K562 (cell line): ENCODE data around the gene PPIH. TPM values are rescaled to one million over a fixed set of nuclear protein-coding genes. Genes with fewer than 3 reads are reported as not detected.

Experiments used
- ATAC-seq: fragments of 200-7000 bp; cut with Tn5 transposase; 3 replicates; pipeline ENCODE4 v1.9.1; 2020; ENCODE audit warnings: moderate library complexity
- BruUV-seq: library from RNA; stranded (reverse); fragments of 400-500 nt; replicated peaks from 2 replicates; lab custom pipeline; 2021; lab: Mats Ljungman, UMichigan
- CTCF ChIA-PET: fragments of 300-600 bp; formaldehyde crosslinking; extraction: SDS; loops from one replicate; lab custom pipeline; 2021; ENCODE audit warnings: low intra/inter-chr PET ratio; lab: Yijun Ruan, JAX
- POLR2A ChIA-PET: fragments of 300-600, 350-650 bp; sonication (Branson Sonifier 250); formaldehyde crosslinking; extraction: SDS; loops from one replicate; lab custom pipeline; 2021; ENCODE audit warnings: antibody characterized with exemption, inconsistent platforms; lab: Yijun Ruan, JAX
- DNase-seq, 4 experiments: peaks; one replicate each; pipeline versions ENCODE4 v3.0.0 to v3.0.0-alpha.2; 2011 to 2018; ENCODE audit warnings: low spot score in 3 of 4, mixed read lengths in 3 of 4; ENCODE audit errors: extremely low read depth in 1 of 4
- FAIRE-seq: peaks from 2 replicates; lab custom pipeline; 2011; peaks lifted over from hg19 to GRCh38; lab: Jason Lieb, UNC
- H2AFZ ChIP-seq: 2 replicates; pipeline ENCODE4 v1.6.0; 2011; ENCODE audit warnings: low read depth, low read length, control low read depth, inconsistent platforms
- H3K27ac ChIP-seq: fragments of 200-600 bp; 3 replicates; pipeline ENCODE4 v1.8.0; 2011; ENCODE audit warnings: low read depth, mild to moderate bottlenecking, control low read depth, inconsistent platforms, low read length, moderate library complexity, mixed read lengths; ENCODE audit errors: extremely low read depth
- H3K27me3 ChIP-seq, 2 experiments: fragments of 300-600 bp in 1 of 2; 2 replicates in 1 of 2; 3 replicates in 1 of 2; pipeline versions ENCODE4 v1.6.0 to v1.8.0; 2011; ENCODE audit warnings: inconsistent platforms in 2 of 2, low read length in 2 of 2, mild to moderate bottlenecking in 1 of 2, mixed read lengths in 1 of 2, moderate library complexity in 1 of 2; ENCODE audit not compliant: control insufficient read depth in 2 of 2, insufficient read depth in 2 of 2
- H3K36me3 ChIP-seq: fragments of 300-600 bp; 3 replicates; pipeline ENCODE4 v1.8.0; 2011; ENCODE audit warnings: mild to moderate bottlenecking, low read length, inconsistent platforms; ENCODE audit not compliant: control insufficient read depth, insufficient read depth
- H3K4me1 ChIP-seq, 2 experiments: fragments of 200-600 bp in 1 of 2; replicated peaks in 1 of 2; 2 replicates in 1 of 2; 3 replicates in 1 of 2; pipeline versions ENCODE4 v1.5.1 to v1.8.0; 2011; ENCODE audit warnings: inconsistent platforms in 2 of 2, low read length in 2 of 2, mild to moderate bottlenecking in 1 of 2, mixed read lengths in 1 of 2, moderate library complexity in 1 of 2; ENCODE audit not compliant: control insufficient read depth in 2 of 2, insufficient read depth in 2 of 2
- H3K4me2 ChIP-seq: 2 replicates; pipeline ENCODE4 v1.6.1; 2011; ENCODE audit warnings: low read length, control low read depth, inconsistent platforms, mixed read lengths; ENCODE audit not compliant: insufficient read depth
- H3K4me3 ChIP-seq: fragments of 200-600 bp; sonication (generic), shearing (Covaris generic); 2 replicates; pipeline ENCODE4 v1.5.1; 2016; ENCODE audit warnings: control low read depth, inconsistent platforms
- H3K79me2 ChIP-seq: fragments of 200-600 bp; 3 replicates; pipeline ENCODE4 v1.8.0; 2011; ENCODE audit warnings: low read length, inconsistent platforms; ENCODE audit not compliant: control insufficient read depth, insufficient read depth
- H3K9ac ChIP-seq, 2 experiments: 2 replicates each; pipeline versions ENCODE4 v1.6.0 to v1.6.1; 2011; ENCODE audit warnings: low read depth in 2 of 2, low read length in 2 of 2, control low read depth in 1 of 2, inconsistent platforms in 1 of 2, mild to moderate bottlenecking in 1 of 2, mixed read lengths in 1 of 2; ENCODE audit not compliant: insufficient read depth in 1 of 2
- H3K9me1 ChIP-seq: one replicate; pipeline ENCODE4 v1.6.0; 2011; ENCODE audit warnings: inconsistent platforms, mild to moderate bottlenecking, low read length, moderate library complexity; ENCODE audit not compliant: control insufficient read depth, insufficient read depth
- H3K9me3 ChIP-seq: replicated peaks from 2 replicates; pipeline ENCODE4 v1.5.1; 2011; ENCODE audit warnings: low read depth, low read length, inconsistent platforms; ENCODE audit not compliant: control insufficient read depth, insufficient read depth
- H4K20me1 ChIP-seq: replicated peaks from 2 replicates; pipeline ENCODE4 v1.6.1; 2011; ENCODE audit warnings: low read length, inconsistent platforms, mixed read lengths; ENCODE audit not compliant: control insufficient read depth, insufficient read depth
- CBFA2T2 ChIP-seq: fragments of 450-650 bp; conservative IDR thresholded peaks from 2 replicates; pipeline ENCODE4 v1.6.1; 2017; ENCODE audit warnings: mild to moderate bottlenecking
- GABPB1 ChIP-seq: sonication (generic); formaldehyde crosslinking; IDR thresholded peaks from 2 replicates; pipeline ENCODE4 v1.8.0; 2022; ENCODE audit warnings: mild to moderate bottlenecking, missing genetic modification reagents
- SMARCB1 ChIP-seq: IDR thresholded peaks from 2 replicates; pipeline ENCODE4 v1.6.1; 2011; ENCODE audit warnings: improper control_type of control experiment, low read depth; ENCODE audit not compliant: insufficient read length
- TAL1 ChIP-seq: fragments of 450-650 bp; IDR thresholded peaks from 2 replicates; pipeline ENCODE4 v1.6.1; 2016; ENCODE audit warnings: mild to moderate bottlenecking
- TOE1 ChIP-seq, 2 experiments: fragments of 450-650 bp in 1 of 2; sonication (generic) in 1 of 2; formaldehyde crosslinking in 1 of 2; IDR thresholded peaks; 2 replicates each; pipeline versions ENCODE4 v1.7.1 to v1.8.0; 2016 to 2022; ENCODE audit warnings: borderline replicate concordance in 2 of 2, mild to moderate bottlenecking in 2 of 2, antibody characterized with exemption in 1 of 2, inconsistent platforms in 1 of 2, low read depth in 1 of 2, missing genetic modification reagents in 1 of 2, moderate library complexity in 1 of 2
- in situ Hi-C: fragments of 300-500 bp; cut with MboI; formaldehyde crosslinking; loops from 4 replicates; pipeline ENCODE4 v1.15.0; 2018; ENCODE audit warnings: inconsistent platforms, mixed read lengths
- intact Hi-C: fragments of 100-400 bp; cut with micrococcal nuclease; formaldehyde crosslinking; loops from 2 replicates; pipeline ENCODE4 v1.14.2; 2022
- polyA plus RNA-seq, 8 experiments: library from polyadenylated mRNA; depleted of rRNA in 4 of 8; stranded (reverse) in 5 of 8; unstranded in 3 of 8; fragments of >200 nt; fragmentation: Nextera tagmentation in 2 of 8; fragmentation: Illumina TruSeq in 1 of 8; extraction: Ambion mirVana in 2 of 8; extraction: Trizol in 1 of 8; gene quantifications; 2 replicates each; pipeline versions ENCODE4 v1.2.1 to v1.2.3, GENCODE V29; 2011 to 2014; ENCODE audit warnings: inconsistent platforms in 1 of 8, missing spikeins in 1 of 8
- total RNA-seq, 7 experiments: library from RNA; depleted of rRNA in 6 of 7; stranded (reverse); fragments of >200 nt in 6 of 7; fragmentation: Illumina TruSeq in 2 of 7; extraction: Trizol in 2 of 7; gene quantifications; 2 replicates each; pipeline versions ENCODE4 v1.2.1 to v1.2.3, GENCODE V29; 2011 to 2021; ENCODE audit warnings: low replicate concordance in 1 of 7
- TF ChIP-seq, protein P1 (sequence below), 2 experiments: fragments of 200-800 bp in 1 of 2; sonication (Bioruptor generic) in 1 of 2; sonication (generic) in 1 of 2; formaldehyde crosslinking in 1 of 2; IDR thresholded peaks in 1 of 2; conservative IDR thresholded peaks in 1 of 2; 2 replicates each; pipeline versions ENCODE4 v1.5.0 to v1.6.1; 2016 to 2020; ENCODE audit warnings: missing compliant biosample characterization in 1 of 2, missing genetic modification characterization in 1 of 2, missing genetic modification reagents in 1 of 2

PPIH gene
- total and polyA plus RNA-seq, 9 of the 15 experiments (the other 6 are each of a cell fraction or from before 2014, with no cell fraction given), result 197 to 470 (median 277) TPM

DNA sequence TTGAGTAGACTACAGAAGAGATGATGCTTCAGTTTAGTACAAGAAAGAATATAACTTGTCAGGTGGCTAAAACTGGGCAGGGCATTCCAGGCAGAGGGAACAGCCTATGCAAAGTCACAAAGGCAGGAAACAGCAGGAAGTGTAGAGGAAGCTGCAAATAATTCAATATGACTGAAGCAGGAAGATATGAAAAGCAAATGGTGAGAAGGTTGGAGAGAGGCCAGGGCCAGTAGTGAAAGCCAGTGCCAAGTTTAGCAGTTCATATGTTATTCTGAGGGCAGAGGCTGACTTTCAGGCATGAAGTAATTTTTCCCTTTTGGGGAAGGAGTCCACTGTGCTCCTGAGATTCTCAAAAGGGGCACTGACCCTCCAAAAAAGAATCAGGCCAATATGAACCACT, 16.0 kb downstream of the PPIH start:
- no TSS peak for BruUV-seq
- H3K27ac ChIP-seq, result no peak overlapping the region
- CTCF ChIA-PET, result no interaction called here
- no peak overlapping the region for H3K9ac ChIP-seq
- intact Hi-C loops, result no loop called here
- FAIRE-seq, result no peak
- H3K36me3 ChIP-seq, result peaks cover 66% of the 10 kb centered on the region
- no peaks in the 10 kb centered on the region for H3K4me1 ChIP-seq
- POLR2A ChIA-PET, result interaction anchor here (1.0 kb wide), 2 partner anchors 8 to 9 kb away, joined by 5 to 10 read pairs; partner anchors contain the start of gene YBX1
- H3K79me2 ChIP-seq, result no peaks in the 10 kb centered on the region
- TF ChIP-seq CBFA2T2 (no peak), SMARCB1 (no peak), TAL1 (no peak), TOE1 (IDR thresholded peaks at IDR 0.05; ENCODE audit: borderline replicate concordance) (no peak), TOE1 (CRISPR knock-in tag; IDR thresholded peaks at IDR 0.05; ENCODE audit: borderline replicate concordance, low read depth) (no peak), GABPB1 (no peak)
- TF ChIP-seq, protein P1, sequence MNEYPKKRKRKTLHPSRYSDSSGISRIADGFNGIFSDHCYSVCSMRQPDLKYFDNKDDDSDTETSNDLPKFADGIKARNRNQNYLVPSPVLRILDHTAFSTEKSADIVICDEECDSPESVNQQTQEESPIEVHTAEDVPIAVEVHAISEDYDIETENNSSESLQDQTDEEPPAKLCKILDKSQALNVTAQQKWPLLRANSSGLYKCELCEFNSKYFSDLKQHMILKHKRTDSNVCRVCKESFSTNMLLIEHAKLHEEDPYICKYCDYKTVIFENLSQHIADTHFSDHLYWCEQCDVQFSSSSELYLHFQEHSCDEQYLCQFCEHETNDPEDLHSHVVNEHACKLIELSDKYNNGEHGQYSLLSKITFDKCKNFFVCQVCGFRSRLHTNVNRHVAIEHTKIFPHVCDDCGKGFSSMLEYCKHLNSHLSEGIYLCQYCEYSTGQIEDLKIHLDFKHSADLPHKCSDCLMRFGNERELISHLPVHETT (CRISPR knock-in tag; conservative IDR thresholded peaks at IDR 0.05 in 1 of 2, IDR thresholded peaks at IDR 0.05 in 1 of 2), result no peak
- H3K4me3 ChIP-seq, result no peak overlapping the region
- H3K9me1 ChIP-seq, result no peaks in the 10 kb centered on the region
- no peaks in the 10 kb centered on the region for H4K20me1 ChIP-seq
- no peaks in the 10 kb centered on the region for H3K27me3 ChIP-seq
- no peak for DNase-seq
- H3K9me3 ChIP-seq, result no peaks in the 10 kb centered on the region
- H2AFZ ChIP-seq, result no peak overlapping the region
- in situ Hi-C loops, result no loop called here
- no peak for ATAC-seq
- H3K4me2 ChIP-seq, result no peak overlapping the region
